Mesothelial cell of epicardium (in vitro differentiated cells): ENCODE results near the gene SLC26A6. TPM values are rescaled to one million over a fixed set of nuclear protein-coding genes. Genes with fewer than 3 reads are reported as not detected.

ENCODE experiments used
- DNase-seq, 2 experiments: peaks; one replicate each; pipeline ENCODE4 v3.0.0; 2021; ENCODE audit warnings: low spot score in 2 of 2; ENCODE audit not compliant: unreplicated experiment in 2 of 2
- H3K27ac Mint-ChIP-seq: 2 replicates; pipeline ENCODE4 v1.8.0; 2021; ENCODE audit warnings: mixed read lengths
- H3K27me3 Mint-ChIP-seq: 2 replicates; pipeline ENCODE4 v1.8.0; 2021; ENCODE audit warnings: low read depth, mixed read lengths
- H3K36me3 Mint-ChIP-seq: 2 replicates; pipeline ENCODE4 v1.8.0; 2021; ENCODE audit warnings: mixed read lengths
- H3K4me1 Mint-ChIP-seq: 2 replicates; pipeline ENCODE4 v1.8.0; 2021; ENCODE audit warnings: mixed read lengths
- H3K4me3 Mint-ChIP-seq: 2 replicates; pipeline ENCODE4 v1.8.0; 2021; ENCODE audit warnings: mild to moderate bottlenecking, moderate library complexity, mixed read lengths
- H3K9me3 Mint-ChIP-seq: 2 replicates; pipeline ENCODE4 v1.8.0; 2021; ENCODE audit warnings: mixed read lengths
- total RNA-seq: library from RNA; stranded (reverse); gene quantifications from 3 replicates; pipeline ENCODE4 v1.2.1, GENCODE V29; 2021
- TF ChIP-seq, protein P1 (sequence below): fragments of 200-600 bp; sonication (generic); IDR thresholded peaks from one replicate; pipeline ENCODE4 v1.5.0; 2021; ENCODE audit warnings: antibody characterized with exemption; ENCODE audit not compliant: unreplicated experiment

Gene SLC26A6
- total RNA-seq, 1 donor from 2014 or later, result 18.0 TPM

DNA sequence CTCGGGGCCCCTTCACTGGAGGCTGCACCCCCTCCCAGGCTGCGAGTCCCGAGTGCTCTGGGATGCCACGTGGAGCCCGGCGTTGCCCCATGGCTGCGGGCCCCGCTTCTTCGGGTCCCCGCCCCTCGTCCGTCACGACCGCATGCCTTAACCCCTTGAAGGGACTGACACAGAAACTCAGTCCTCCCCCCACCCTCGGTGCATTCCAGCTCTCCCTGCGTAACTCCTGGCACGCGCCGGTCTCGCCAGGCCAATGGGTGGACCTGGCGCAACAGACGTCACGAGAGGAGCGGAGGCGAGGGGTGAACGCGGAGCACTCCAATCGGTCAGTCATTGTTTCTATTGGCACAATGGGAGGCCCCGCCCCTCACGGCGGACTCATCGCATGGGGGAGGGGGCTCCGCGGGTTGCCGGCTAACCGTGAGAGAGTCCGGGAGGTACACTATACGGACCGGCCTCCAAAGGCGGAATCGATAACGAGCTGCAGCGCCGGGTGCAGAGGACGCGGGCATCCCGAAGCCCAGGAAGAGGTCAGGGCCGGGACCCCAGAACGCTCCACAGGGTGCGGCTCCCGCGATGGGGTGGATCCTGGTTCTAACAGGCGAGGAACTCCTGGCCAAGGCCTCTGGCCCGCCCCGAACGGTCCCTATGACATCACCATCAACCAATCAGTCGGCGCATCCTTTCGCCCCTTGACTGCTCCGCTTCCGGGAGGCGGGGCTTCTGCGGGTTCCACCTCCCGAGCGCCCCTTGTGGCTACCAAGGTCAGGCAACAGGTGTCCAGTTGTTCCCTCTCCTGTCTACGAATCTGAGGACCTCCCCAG lies 28.4 kb upstream of the SLC26A6 start:
- Mint-ChIP-seq H3K4me1 (peaks cover 14% of the 10 kb centered on the region), H3K9me3 (no peaks in the 10 kb centered on the region), H3K27me3 (peaks cover 11% of the 10 kb centered on the region), H3K27ac (peak overlapping the region; percentile 100), H3K4me3 (peak overlapping the region; percentile 92), H3K36me3 (peaks cover 7% of the 10 kb centered on the region)
- peak; percentile 94 to 95 for DNase-seq
- TF ChIP-seq, protein P1, sequence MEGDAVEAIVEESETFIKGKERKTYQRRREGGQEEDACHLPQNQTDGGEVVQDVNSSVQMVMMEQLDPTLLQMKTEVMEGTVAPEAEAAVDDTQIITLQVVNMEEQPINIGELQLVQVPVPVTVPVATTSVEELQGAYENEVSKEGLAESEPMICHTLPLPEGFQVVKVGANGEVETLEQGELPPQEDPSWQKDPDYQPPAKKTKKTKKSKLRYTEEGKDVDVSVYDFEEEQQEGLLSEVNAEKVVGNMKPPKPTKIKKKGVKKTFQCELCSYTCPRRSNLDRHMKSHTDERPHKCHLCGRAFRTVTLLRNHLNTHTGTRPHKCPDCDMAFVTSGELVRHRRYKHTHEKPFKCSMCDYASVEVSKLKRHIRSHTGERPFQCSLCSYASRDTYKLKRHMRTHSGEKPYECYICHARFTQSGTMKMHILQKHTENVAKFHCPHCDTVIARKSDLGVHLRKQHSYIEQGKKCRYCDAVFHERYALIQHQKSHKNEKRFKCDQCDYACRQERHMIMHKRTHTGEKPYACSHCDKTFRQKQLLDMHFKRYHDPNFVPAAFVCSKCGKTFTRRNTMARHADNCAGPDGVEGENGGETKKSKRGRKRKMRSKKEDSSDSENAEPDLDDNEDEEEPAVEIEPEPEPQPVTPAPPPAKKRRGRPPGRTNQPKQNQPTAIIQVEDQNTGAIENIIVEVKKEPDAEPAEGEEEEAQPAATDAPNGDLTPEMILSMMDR, result peak; percentile 75

DNA sequence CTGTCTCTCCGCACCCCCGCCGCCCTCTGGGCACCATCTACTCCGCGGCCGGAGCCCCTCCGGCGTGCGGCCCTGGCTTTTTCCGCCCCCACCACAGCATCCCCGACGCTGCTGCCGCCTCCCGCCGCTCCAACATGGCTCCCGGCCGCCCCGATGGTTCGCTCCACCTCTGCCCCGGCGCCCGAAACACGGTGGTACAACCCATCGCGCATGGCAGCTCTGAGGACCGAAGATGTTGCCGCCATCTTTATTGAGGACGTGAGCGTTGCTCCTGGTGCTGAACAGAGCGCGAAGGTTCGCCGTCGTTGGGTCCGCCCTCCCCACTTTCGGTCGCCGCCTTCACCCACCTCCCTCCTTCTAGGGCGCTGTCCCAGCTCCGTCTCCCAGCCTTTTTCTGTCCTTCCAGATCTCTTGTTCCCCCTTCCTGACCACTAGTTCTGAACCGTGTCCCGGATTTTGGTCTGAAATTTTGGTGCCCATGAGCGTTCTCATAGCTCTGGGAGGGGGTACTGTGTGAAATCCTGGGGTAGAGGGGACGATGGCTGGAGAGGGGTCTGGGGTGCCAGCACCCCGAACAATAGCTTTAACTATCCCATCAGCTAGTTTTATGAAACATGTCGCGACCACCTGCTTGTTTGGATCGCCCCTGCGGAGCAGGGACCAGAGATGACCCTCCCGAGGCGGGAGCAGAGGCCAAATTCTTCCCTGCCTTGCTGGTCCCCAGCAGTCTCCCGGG lies 27.7 kb upstream of the SLC26A6 start, which contains the start of gene CELSR3:
Gene CELSR3, minus strand, starts transcription at position 134 of the 736 bp plus-strand sequence. CDS start 252 bp downstream, outside the sequence.
- Mint-ChIP-seq H3K27me3 (peaks cover 11% of the 10 kb centered on the region), H3K4me3 (peak within 1 kb of the TSS; percentile 92), H3K4me1 (peaks cover 14% of the 10 kb centered on the region), H3K27ac (peak within 1 kb of the TSS; percentile 100), H3K9me3 (no peaks in the 10 kb centered on the region), H3K36me3 (peaks cover 7% of the 10 kb centered on the region)
- peak; percentile 70 to 82 for DNase-seq
- TF ChIP-seq, protein P1, result no peak

DNA sequence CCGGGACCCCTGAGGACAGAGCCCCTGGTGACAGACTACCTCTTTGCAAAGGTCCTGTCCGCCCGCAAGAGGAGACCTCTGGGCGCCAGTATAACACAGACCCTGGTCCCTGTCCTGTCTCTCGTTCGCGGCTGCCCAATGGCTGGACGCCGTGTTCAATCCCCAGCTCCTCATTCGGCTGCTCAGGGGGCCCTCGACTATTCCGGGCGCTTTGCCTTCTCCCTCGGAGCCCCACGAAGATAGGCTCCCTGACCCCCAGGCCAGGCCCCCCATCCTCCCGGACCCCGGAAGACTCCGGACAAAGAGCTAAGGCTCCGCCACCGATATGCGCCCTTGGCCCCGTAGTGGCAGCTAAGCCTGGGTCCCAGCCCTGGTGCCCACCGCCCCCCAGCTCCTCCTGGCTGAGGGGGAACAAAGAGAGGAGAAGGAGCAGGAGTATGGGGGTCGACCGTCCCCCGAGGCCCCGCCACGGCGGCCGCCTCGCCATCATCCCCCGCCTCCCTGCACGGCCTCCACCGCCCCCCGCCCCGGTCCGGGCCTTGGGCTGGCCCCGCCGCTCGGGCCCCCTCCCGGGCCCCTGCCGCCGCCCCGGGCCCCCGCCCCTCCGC lies 27.0 kb upstream of the SLC26A6 start:
- peaks cover 7% of the 10 kb centered on the region for H3K36me3 Mint-ChIP-seq
- TF ChIP-seq, protein P1, result no peak
- no peak for DNase-seq
- peaks cover 14% of the 10 kb centered on the region for H3K4me1 Mint-ChIP-seq
- H3K27me3 Mint-ChIP-seq, result peaks cover 15% of the 10 kb centered on the region
- H3K27ac Mint-ChIP-seq, result peak overlapping the region; percentile 48
- no peaks in the 10 kb centered on the region for H3K9me3 Mint-ChIP-seq
- peak overlapping the region; percentile 64 for H3K4me3 Mint-ChIP-seq

DNA sequence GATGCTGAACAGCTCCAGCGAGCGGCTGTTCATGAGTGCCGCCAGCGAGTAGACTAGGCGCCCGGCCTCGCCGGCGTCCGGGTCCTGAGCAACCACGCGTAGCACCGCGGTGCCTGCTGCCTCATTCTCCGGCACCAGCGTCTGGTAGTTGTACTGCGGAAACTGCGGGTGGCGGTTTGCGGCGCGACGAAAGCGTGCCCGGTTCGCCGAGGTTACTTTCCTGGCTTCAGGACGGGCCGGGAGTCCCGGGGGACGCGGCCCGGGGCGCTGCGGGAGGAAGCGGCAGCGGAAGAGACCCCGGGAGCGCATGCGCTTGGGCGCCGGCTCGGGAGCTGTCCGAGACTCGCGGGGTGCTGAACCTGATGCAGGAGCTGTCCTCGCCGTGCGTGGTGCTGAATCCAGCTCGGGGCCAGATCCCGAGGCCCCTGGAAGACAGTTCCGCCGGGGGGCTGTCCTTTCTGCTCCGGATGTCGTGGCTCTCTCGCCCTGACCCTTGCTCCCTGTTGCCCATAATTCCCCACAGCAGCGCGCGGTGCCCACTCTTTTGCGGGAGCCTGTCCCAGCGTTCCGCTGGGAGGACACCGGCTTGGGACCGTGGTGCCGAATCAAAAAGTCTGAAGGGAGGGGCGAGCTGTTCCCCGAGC lies 26.4 kb upstream of the SLC26A6 start:
- H3K27me3 Mint-ChIP-seq, result peaks cover 15% of the 10 kb centered on the region

More for the DNA sequence above, 26.4 kb upstream of the SLC26A6 start:
- Mint-ChIP-seq H3K36me3 (peaks cover 7% of the 10 kb centered on the region), H3K9me3 (no peaks in the 10 kb centered on the region), H3K27ac (peak overlapping the region; percentile 48), H3K4me1 (peaks cover 14% of the 10 kb centered on the region), H3K4me3 (peak overlapping the region; percentile 64)
- TF ChIP-seq, protein P1, result no peak
- peak; percentile 82 to 95 for DNase-seq
